ENCODE results near the gene DAAM2. TPM values are rescaled to one million over a fixed set of nuclear protein-coding genes. Genes with fewer than 3 reads are reported as not detected.

DAAM2 gene
- polyA plus RNA-seq, 1 of the 3 experiments (the other 2 are of a cell fraction) = 0.20 TPM

DNA sequence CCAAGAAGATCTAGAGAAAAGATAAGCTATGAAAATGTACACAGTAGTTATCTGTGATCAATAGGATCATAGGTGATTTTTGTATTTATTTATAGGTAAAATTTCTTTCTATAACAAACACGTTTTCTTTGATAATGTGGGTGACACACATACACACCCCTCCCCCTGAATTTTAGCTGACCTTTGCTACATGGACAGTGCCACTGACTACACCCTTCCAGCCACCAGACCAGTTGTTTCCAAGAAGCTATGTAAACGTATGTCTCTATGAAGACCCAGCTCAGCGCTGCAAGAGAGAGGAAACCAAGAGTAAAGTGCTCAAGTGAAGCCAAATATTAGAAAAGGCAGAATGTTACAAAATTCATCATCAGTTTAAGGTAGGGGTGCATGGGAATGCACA is 125.8 kb downstream of the DAAM2 start (continued):
- no peak for TF ChIP-seq ZBTB33 (IDR thresholded peaks at IDR 0.05; ENCODE audit: borderline replicate concordance, low read depth)
- TF ChIP-seq RCOR1 (IDR thresholded peaks at IDR 0.05; ENCODE audit: low read length) = no peak
- TF ChIP-seq TAF1 (IDR thresholded peaks at IDR 0.05; ENCODE audit: borderline replicate concordance, low read depth, low read length) = no peak

DNA sequence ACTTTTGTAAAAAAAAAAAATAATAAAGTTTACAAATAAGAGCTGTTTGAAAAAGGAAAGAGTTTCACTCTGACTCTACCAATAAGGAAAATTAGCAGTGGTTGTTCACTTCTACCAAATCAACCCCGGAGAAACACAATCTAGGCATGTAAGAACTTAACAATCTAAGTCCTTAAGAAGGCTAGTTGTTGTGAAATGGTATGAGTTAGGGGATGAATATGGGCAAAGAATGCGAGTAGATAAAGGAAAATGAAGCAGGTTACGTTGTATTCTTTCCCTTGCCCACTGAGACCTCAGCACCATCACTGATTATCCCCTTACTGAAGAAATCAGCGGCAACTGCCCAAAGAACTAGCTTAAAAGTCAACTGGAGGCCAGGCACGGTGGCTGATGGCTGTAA is 126.7 kb downstream of the DAAM2 start:
- CTCF ChIA-PET = interaction anchor here (1.3 kb wide), 1 partner anchor 541 kb away, joined by 3 read pairs; no protein-coding TSS in a partner anchor
- POLR2A ChIA-PET = no interaction called here
- Histone ChIP-seq H3K9me3 (no peaks in the 10 kb centered on the region), H3K9ac (no peak overlapping the region), H3K4me2 (no peak overlapping the region), H3K36me3 (replicated peaks in 1 of 2; ENCODE audit: control insufficient read depth in 1 of 2, insufficient read depth in 2 of 2, low read length in 1 of 2) (no peaks in the 10 kb centered on the region), H2AFZ (ENCODE audit: low read depth) (no peak overlapping the region), H4K20me1 (ENCODE audit: insufficient read depth) (no peaks in the 10 kb centered on the region), H3K4me1 (ENCODE audit: control insufficient read depth in 1 of 2, insufficient read depth in 2 of 2, low read depth in 1 of 2, low read length in 1 of 2) (peaks cover 0 to 14% of the 10 kb centered on the region in 2 experiments; a peak in 1 of 4 replicates), H3K79me2 (ENCODE audit: insufficient read depth) (no peaks in the 10 kb centered on the region), H3K4me3 (ENCODE audit: low read depth in 2 of 2, low read length in 1 of 2) (no peak overlapping the region), H3K27ac (ENCODE audit: low read depth in 2 of 2, low read length in 1 of 2) (no peak overlapping the region), H3K27me3 (ENCODE audit: insufficient read depth) (no peaks in the 10 kb centered on the region), H3K9me2 (no peaks in the 10 kb centered on the region), H3F3A (replicated peaks; ENCODE audit: insufficient read depth) (no peaks in the 10 kb centered on the region)
- no peak for TF ChIP-seq RXRA (IDR thresholded peaks at IDR 0.05; ENCODE audit: borderline replicate concordance, low read depth)
- no peak for TF ChIP-seq EZH2phosphoT487 (IDR thresholded peaks at IDR 0.05; ENCODE audit: borderline replicate concordance, low read depth)
- TF ChIP-seq, protein P1, sequence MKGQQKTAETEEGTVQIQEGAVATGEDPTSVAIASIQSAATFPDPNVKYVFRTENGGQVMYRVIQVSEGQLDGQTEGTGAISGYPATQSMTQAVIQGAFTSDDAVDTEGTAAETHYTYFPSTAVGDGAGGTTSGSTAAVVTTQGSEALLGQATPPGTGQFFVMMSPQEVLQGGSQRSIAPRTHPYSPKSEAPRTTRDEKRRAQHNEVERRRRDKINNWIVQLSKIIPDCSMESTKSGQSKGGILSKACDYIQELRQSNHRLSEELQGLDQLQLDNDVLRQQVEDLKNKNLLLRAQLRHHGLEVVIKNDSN (IDR thresholded peaks at IDR 0.05; ENCODE audit: borderline replicate concordance, low read depth) = no peak
- TF ChIP-seq, protein P2, sequence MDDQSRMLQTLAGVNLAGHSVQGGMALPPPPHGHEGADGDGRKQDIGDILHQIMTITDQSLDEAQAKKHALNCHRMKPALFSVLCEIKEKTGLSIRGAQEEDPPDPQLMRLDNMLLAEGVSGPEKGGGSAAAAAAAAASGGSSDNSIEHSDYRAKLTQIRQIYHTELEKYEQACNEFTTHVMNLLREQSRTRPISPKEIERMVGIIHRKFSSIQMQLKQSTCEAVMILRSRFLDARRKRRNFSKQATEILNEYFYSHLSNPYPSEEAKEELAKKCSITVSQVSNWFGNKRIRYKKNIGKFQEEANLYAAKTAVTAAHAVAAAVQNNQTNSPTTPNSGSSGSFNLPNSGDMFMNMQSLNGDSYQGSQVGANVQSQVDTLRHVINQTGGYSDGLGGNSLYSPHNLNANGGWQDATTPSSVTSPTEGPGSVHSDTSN (IDR thresholded peaks at IDR 0.05) = no peak
- TF ChIP-seq REST (IDR thresholded peaks at IDR 0.05; ENCODE audit: low read depth, low read length) = no peak
- no peak for TF ChIP-seq RAD21 (IDR thresholded peaks at IDR 0.05; ENCODE audit: low read length)
- no peak for TF ChIP-seq GABPA (IDR thresholded peaks at IDR 0.05; ENCODE audit: low read depth)
- no peak for TF ChIP-seq POLR2AphosphoS5 (IDR thresholded peaks at IDR 0.05; ENCODE audit: low read depth, low read length)
- TF ChIP-seq MEF2A (IDR thresholded peaks at IDR 0.05; ENCODE audit: borderline replicate concordance, low read depth) = no peak
- DNase-seq = no peak
- WGBS (ENCODE audit: low lambda C conversion rate) = 78% methylated on average over 5 of the region's 5 CpGs
